ENCODE results near the gene FLYWCH1.

FLYWCH1 gene

DNA sequence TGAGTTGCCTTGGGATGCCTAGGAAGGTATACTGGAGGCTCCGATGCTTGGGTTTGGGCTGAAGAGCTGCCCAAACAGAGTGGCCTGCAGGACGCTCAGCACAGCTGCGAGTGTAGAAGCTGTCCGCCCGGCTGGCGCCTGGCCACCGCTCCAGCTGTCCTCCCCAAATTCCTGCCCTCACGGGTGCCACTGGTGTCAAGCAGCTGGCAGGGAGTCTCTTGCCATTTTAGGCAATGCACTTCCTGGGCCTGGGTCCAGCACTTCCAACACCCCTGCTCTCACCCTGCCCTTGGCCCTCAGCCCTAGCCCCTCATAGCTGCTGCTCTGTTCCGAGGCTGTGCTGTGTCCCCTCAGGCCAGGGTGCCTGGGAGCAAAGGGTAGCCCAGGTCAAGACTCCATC lies 73.7 kb downstream of the FLYWCH1 start:
- DNase-seq (ENCODE audit: low read depth), result no peak
- TF ChIP-seq, protein P1, sequence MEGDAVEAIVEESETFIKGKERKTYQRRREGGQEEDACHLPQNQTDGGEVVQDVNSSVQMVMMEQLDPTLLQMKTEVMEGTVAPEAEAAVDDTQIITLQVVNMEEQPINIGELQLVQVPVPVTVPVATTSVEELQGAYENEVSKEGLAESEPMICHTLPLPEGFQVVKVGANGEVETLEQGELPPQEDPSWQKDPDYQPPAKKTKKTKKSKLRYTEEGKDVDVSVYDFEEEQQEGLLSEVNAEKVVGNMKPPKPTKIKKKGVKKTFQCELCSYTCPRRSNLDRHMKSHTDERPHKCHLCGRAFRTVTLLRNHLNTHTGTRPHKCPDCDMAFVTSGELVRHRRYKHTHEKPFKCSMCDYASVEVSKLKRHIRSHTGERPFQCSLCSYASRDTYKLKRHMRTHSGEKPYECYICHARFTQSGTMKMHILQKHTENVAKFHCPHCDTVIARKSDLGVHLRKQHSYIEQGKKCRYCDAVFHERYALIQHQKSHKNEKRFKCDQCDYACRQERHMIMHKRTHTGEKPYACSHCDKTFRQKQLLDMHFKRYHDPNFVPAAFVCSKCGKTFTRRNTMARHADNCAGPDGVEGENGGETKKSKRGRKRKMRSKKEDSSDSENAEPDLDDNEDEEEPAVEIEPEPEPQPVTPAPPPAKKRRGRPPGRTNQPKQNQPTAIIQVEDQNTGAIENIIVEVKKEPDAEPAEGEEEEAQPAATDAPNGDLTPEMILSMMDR (IDR thresholded peaks at IDR 0.05; ENCODE audit: control insufficient read depth, insufficient read depth, low read depth, low read length, missing control alignments), result no peak

DNA sequence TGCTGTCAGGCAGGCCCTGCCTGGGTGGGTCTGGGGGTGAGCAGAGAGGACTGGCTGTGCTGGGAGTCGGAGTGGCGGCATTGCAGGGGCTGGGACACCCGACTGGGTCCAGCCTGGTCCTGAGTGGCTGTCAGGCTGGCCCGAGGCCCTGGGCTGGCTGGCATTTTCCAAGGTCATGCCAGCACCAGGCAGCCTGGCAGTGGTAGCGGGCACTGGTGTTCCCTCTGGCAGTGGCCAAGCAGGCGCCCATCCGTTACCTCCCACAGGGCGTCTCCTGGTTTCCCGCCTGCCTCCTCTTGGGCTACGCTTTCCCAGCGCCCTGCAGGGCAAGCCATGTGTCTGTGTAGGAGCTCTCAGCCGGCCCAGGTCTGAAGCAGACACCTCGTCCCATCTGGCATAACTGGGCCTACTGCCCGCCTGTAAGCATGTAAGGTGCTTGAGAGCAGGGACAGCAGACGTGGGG lies 74.2 kb downstream of the FLYWCH1 start:
- TF ChIP-seq, protein P1 (IDR thresholded peaks at IDR 0.05; ENCODE audit: control insufficient read depth, insufficient read depth, low read depth, low read length, missing control alignments), result no peak
- no peak for DNase-seq (ENCODE audit: low read depth)
- no peak overlapping the region for H3K4me3 ChIP-seq (ENCODE audit: control insufficient read depth, low read depth, low read length)

More for the DNA sequence above, 73.7 kb downstream of the FLYWCH1 start:
- H3K4me3 ChIP-seq (ENCODE audit: control insufficient read depth, low read depth, low read length), result no peak overlapping the region

DNA sequence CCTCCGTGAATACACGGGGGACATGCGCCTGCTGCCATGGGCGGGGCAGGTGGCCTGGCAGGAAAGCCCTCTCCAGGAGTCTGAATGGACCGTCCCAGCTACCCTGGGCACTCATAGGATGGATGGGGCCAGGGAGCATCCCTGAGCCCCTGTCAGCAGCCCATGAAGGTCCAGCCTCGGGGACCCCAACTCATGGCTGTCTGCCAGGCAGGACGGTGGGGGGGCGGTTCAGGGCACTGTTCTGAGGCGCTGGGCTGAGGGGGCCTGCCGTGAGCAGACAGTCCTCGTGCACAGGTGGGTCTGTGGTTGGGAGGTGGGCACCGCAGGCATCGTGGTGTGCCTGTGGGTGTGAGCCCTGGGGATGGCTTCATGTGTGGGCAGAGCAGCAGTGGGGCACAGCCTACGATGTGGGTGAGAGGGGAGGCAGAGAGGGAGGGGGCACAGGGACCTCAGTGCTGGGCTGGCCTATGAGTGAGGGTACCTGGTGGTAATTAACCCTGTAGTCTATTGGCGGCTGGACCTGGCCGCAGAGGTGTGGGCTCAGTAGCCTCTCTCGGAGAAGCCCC lies 75.0 kb downstream of the FLYWCH1 start:
- DNase-seq (ENCODE audit: low read depth), result no peak
- TF ChIP-seq, protein P1 (IDR thresholded peaks at IDR 0.05; ENCODE audit: control insufficient read depth, insufficient read depth, low read depth, low read length, missing control alignments), result no peak
- H3K4me3 ChIP-seq (ENCODE audit: control insufficient read depth, low read depth, low read length), result no peak overlapping the region

DNA sequence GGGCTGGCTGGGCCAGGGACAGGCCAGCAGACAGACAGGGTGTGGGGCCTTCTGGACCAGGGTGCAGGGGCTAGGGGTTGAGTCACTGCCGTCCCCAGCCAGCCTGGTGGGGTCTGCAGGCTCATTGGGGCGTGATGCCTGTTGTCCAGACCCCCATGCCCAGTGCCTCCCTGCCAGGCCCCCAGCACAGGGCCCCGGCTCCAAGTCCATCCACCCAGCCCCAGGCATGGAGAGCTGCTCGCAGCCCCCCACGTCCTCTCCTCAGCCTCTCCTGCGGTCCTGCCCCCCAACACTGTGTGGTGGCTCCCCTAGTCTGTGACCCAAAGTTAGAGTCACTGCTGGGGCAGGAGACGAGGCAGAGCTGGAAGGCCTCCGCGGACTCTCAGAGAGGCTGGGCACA lies 75.6 kb downstream of the FLYWCH1 start:
- TF ChIP-seq, protein P1 (IDR thresholded peaks at IDR 0.05; ENCODE audit: control insufficient read depth, insufficient read depth, low read depth, low read length, missing control alignments), result no peak
- DNase-seq (ENCODE audit: low read depth), result no peak
- H3K4me3 ChIP-seq (ENCODE audit: control insufficient read depth, low read depth, low read length), result no peak overlapping the region

DNA sequence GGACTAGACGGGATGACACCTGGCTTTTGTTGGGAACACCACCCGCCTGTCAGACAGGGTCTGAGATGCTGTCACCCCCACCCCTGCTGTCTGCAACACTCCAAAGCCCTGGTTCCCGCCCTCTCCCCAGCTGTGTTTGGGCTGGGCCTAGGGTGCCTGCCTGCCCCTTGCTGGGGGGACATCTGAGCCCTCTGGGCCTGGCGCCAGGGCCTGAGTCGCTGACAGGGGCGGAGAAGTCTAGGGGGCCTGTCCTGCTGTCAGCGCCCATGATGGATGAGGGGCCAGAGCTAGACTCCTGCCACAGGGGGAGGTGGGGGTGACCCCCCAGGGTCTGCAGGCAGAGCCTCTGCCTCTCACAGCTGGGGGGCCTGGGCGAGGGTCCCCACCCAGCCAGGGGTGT lies 76.1 kb downstream of the FLYWCH1 start:
- TF ChIP-seq, protein P1 (IDR thresholded peaks at IDR 0.05; ENCODE audit: control insufficient read depth, insufficient read depth, low read depth, low read length, missing control alignments), result no peak
- no peak for DNase-seq (ENCODE audit: low read depth)
- H3K4me3 ChIP-seq (ENCODE audit: control insufficient read depth, low read depth, low read length), result no peak overlapping the region

DNA sequence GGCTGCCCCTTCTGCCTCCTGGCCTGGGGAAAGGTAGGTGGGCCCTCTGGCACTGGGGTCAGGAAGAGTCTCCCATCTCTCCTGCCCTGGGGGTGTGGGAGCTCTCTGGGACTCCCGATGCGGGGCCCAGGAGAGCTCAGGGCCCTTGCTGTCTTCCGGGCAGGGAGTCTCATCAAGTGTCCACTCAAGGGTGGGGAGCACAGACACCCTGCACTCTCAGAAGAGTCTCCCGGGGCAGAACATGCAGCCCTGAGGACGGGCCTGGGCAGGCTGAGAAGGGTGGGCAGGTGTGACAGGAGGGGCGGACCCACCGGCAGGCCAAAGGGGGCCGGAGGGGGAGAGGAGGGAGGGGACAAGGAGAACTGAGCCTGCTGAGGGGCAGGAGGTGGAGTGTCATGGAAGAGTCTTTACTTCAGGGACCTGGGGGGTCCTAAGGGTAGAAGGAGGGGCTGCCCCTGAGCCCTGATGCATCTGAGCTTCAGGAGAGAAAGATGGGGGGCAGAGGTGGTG lies 76.9 kb downstream of the FLYWCH1 start:
- TF ChIP-seq, protein P1 (IDR thresholded peaks at IDR 0.05; ENCODE audit: control insufficient read depth, insufficient read depth, low read depth, low read length, missing control alignments), result no peak
- no peak overlapping the region for H3K4me3 ChIP-seq (ENCODE audit: control insufficient read depth, low read depth, low read length)
- DNase-seq (ENCODE audit: low read depth), result no peak
